Neural progenitor cell (in vitro differentiated cells): ENCODE results near the gene CAPN2.

Source experiments
- CTCF ChIP-seq: fragments of 200-600 bp; sonication (generic); IDR thresholded peaks from 2 replicates; pipeline ENCODE4 v1.5.1; 2017; ENCODE audit warnings: antibody characterized with exemption, mild to moderate bottlenecking
- EZH2 ChIP-seq: fragments of 200-600 bp; sonication (generic); IDR thresholded peaks from 2 replicates; pipeline ENCODE4 v1.6.1; 2017; ENCODE audit warnings: antibody characterized with exemption, mild to moderate bottlenecking, moderate library complexity
- EZH2phosphoT487 ChIP-seq: fragments of 200-600 bp; sonication (generic); IDR thresholded peaks from 2 replicates; pipeline ENCODE4 v1.6.1; 2017; ENCODE audit warnings: antibody characterized with exemption

- TF ChIP-seq CTCF (no peak), EZH2phosphoT487 (no peak), EZH2 (no peak)
Observed at GRCh38 chr1:223711173-223711572, 1.2 kb upstream of the CAPN2 start.
